D721Med (cell line): Measurements from ENCODE around the gene FRMPD1.
A peak's percentile ranks its signal among the peaks of the same experiment; 100 is the strongest.

ENCODE experiments used
- DNase-seq: peaks from one replicate; pipeline ENCODE4 v3.0.0; 2011; ENCODE audit warnings: low spot score; ENCODE audit not compliant: insufficient read length
- FAIRE-seq: peaks from 2 replicates; lab custom pipeline; 2011; peaks lifted over from hg19 to GRCh38; lab: Jason Lieb, UNC
- CTCF ChIP-seq: IDR thresholded peaks from 2 replicates; pipeline ENCODE4 v1.5.1; 2012; ENCODE audit warnings: mild to moderate bottlenecking, control low read depth; ENCODE audit not compliant: insufficient read depth; ENCODE audit errors: missing control alignments

FRMPD1 gene

DNA sequence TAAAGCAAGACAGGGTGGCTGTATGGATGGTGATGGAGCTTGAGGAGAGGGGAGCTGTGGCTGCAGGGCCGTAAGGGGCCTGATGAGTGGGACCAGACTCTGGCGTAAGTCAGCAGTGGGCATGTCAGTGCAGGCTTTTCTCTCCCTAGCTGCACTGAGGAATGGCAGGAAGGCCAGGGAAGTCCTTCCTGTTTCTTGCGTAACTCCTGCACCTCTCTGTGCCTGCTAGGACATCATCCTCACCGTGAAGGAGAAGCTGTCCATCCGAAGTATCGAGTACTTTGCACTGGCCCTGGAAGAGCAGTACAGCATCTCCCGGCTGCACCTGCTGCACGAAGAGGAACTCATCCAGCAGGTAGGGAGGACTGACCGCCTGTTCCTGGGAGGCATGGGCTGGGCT, 78.7 kb downstream of the FRMPD1 start:
- no peak for FAIRE-seq
- DNase-seq = no peak
- no peak for TF ChIP-seq CTCF

GRCh38 chr9:37730256-37730655, 79.5 kb downstream of the FRMPD1 start:
- FAIRE-seq (no peak), DNase-seq (no peak)
- TF ChIP-seq CTCF = no peak

DNA sequence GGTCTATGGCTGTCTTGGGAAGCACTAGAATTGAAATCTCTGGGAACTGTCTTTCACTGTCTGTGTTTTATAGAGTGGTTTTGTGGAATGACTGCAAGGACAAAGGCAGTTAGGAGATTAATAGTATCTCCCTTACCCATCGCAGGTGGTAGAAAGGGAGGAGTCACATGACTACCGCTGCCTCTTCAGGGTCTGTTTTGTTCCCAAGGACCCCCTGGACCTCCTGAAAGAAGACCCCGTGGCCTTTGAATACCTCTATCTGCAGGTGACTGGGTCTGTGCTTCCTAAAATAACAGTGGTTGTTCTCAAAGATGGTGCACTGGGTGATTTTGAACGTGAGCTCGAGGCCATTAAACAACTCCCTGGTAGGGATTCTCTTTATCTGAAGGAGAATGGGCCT, 80.1 kb downstream of the FRMPD1 start:
- FAIRE-seq (no peak), DNase-seq (no peak)
- no peak for TF ChIP-seq CTCF

- DNase-seq (no peak), FAIRE-seq (peak; percentile 6)
- no peak for TF ChIP-seq CTCF
Observed at GRCh38 chr9:37732086-37732741, 81.5 kb downstream of the FRMPD1 start.

DNA sequence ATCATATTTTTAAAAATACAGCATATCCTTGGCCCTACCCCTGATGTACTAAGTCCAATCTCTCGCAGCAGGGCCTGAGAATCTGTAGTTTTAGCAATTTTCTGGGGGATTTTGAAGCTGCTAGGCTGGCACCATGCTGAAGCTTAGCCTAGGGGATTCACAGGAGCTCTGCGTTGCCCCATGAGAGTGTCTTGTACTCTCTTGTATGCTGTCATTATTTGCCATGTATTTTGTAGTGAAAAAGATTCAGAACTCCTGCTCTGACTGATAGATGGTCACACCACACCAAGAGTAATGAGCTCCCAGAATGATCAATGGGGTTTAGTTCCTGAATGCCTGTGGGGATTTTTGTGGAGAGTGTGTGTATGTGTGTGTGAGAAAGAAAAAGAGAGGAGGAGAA, 82.2 kb downstream of the FRMPD1 start:
- FAIRE-seq = no peak
- no peak for DNase-seq
- TF ChIP-seq CTCF = no peak

DNA sequence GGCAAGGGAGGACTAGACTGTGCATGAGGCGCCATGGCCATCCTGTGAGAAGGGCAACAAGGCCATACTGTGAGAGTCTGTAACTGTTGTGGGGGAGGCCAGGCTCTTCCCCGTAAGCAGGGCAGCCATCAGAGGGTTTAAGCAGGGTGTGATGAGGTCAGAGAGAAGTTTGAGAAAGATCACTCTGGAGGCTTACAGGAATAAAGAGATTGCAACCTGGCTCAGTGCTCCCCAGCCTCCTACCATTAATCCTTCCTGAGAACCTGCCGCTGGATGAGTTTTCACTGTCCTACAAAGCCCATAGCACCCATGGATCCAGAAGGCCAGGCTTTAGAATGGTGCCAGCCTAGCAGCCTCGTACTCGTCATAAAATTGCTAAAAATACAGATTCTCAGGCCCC, 88.5 kb downstream of the FRMPD1 start:
- FAIRE-seq (no peak), DNase-seq (peak; percentile 72)
- no peak for TF ChIP-seq CTCF

- FAIRE-seq = no peak
- no peak for TF ChIP-seq CTCF
- no peak for DNase-seq
Observed at GRCh38 chr9:37740128-37740527, 89.4 kb downstream of the FRMPD1 start.
